ENCODE data around the gene VLDLR. TPM values are rescaled to one million over a fixed set of nuclear protein-coding genes. Genes with fewer than 3 reads are reported as not detected.

VLDLR gene
- 20.8 TPM for polyA plus RNA-seq (2013, experiment 1 of 2)
- polyA plus RNA-seq (2013, experiment 2 of 2) = 19.0 TPM

GRCh38 chr9:2621722-2622460 lies at the start of gene VLDLR:
Gene VLDLR (plus strand): TSS chr9:2621787. CDS start chr9:2622190, 403 bp downstream.
- Histone ChIP-seq H3K27ac (ENCODE audit: low read depth, low read length, severe bottlenecking) (peak within 1 kb of the TSS; percentile 74), H3K9me3 (ENCODE audit: control insufficient read depth, low read length) (no peaks in the 10 kb centered on the region), H3K4me1 (ENCODE audit: control insufficient read depth, insufficient read depth, low read length, poor library complexity, severe bottlenecking) (no peaks in the 10 kb centered on the region), H3K4me3 (ENCODE audit: extremely low read depth, insufficient read depth, low read length, poor library complexity, severe bottlenecking) (peak within 1 kb of the TSS; percentile 73), H3K36me3 (ENCODE audit: control insufficient read depth, insufficient read depth, low read length) (peaks cover 3% of the 10 kb centered on the region)
- 0% methylated on average over 10 to 48 of the region's 72 CpGs for WGBS, 2 experiments (ENCODE audit: insufficient coverage in 2 of 2)

GRCh38 chr9:2574203-2574602 lies 47.4 kb upstream of the VLDLR start:
- Histone ChIP-seq H3K36me3 (ENCODE audit: control insufficient read depth, insufficient read depth, low read length) (no peaks in the 10 kb centered on the region), H3K27ac (ENCODE audit: low read depth, low read length, severe bottlenecking) (no peak overlapping the region), H3K4me3 (ENCODE audit: extremely low read depth, insufficient read depth, low read length, poor library complexity, severe bottlenecking) (no peak overlapping the region), H3K9me3 (ENCODE audit: control insufficient read depth, low read length) (no peaks in the 10 kb centered on the region), H3K4me1 (ENCODE audit: control insufficient read depth, insufficient read depth, low read length, poor library complexity, severe bottlenecking) (peaks cover 8% of the 10 kb centered on the region)
- 96 to 100% methylated on average over 1 to 2 of the region's 3 CpGs for WGBS, 2 experiments (ENCODE audit: insufficient coverage in 2 of 2)

- WGBS, 2 experiments (ENCODE audit: insufficient coverage in 2 of 2) = 82% methylated on average over 2 of the region's 2 CpGs; no CpG with 5 or more reads in 1 of the 2 experiments
- Histone ChIP-seq H3K9me3 (ENCODE audit: control insufficient read depth, low read length) (no peaks in the 10 kb centered on the region), H3K36me3 (ENCODE audit: control insufficient read depth, insufficient read depth, low read length) (no peaks in the 10 kb centered on the region), H3K27ac (ENCODE audit: low read depth, low read length, severe bottlenecking) (no peak overlapping the region), H3K4me1 (ENCODE audit: control insufficient read depth, insufficient read depth, low read length, poor library complexity, severe bottlenecking) (no peaks in the 10 kb centered on the region), H3K4me3 (ENCODE audit: extremely low read depth, insufficient read depth, low read length, poor library complexity, severe bottlenecking) (no peak overlapping the region)
Observed at GRCh38 chr9:2576631-2577030, 45.0 kb upstream of the VLDLR start.

- Histone ChIP-seq H3K4me1 (ENCODE audit: control insufficient read depth, insufficient read depth, low read length, poor library complexity, severe bottlenecking) (no peaks in the 10 kb centered on the region), H3K9me3 (ENCODE audit: control insufficient read depth, low read length) (no peaks in the 10 kb centered on the region), H3K4me3 (ENCODE audit: extremely low read depth, insufficient read depth, low read length, poor library complexity, severe bottlenecking) (no peak overlapping the region), H3K36me3 (ENCODE audit: control insufficient read depth, insufficient read depth, low read length) (no peaks in the 10 kb centered on the region), H3K27ac (ENCODE audit: low read depth, low read length, severe bottlenecking) (no peak overlapping the region)
- WGBS, 2 experiments (ENCODE audit: insufficient coverage in 2 of 2) = 93 to 100% methylated on average over 6 to 12 of the region's 13 CpGs
Observed at GRCh38 chr9:2583308-2584013, 38.1 kb upstream of the VLDLR start.

DNA sequence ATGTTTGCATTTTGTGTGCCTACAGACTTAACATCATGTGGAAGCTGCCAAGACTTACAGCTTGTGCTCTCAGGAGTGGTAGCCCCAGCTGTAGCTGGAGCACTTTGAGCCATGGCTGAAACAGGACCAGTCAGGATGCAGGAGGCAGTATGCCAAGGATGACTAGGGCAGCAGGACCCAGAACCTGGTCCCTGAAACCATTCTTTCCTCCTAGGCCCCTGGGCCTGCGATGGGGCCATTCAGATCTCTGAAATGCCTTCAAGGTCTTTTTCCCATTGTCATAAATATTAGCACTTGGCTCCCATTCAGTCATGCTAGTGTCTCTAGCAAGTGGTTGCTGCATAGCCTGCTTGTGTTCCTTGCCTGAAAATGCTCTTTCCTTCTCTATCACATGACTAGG lies 29.6 kb upstream of the VLDLR start:
- WGBS, 2 experiments (ENCODE audit: insufficient coverage in 2 of 2) = 69 to 91% methylated on average over 1 of the region's 1 CpG
- Histone ChIP-seq H3K27ac (ENCODE audit: low read depth, low read length, severe bottlenecking) (no peak overlapping the region), H3K36me3 (ENCODE audit: control insufficient read depth, insufficient read depth, low read length) (no peaks in the 10 kb centered on the region), H3K4me1 (ENCODE audit: control insufficient read depth, insufficient read depth, low read length, poor library complexity, severe bottlenecking) (no peaks in the 10 kb centered on the region), H3K4me3 (ENCODE audit: extremely low read depth, insufficient read depth, low read length, poor library complexity, severe bottlenecking) (no peak overlapping the region), H3K9me3 (ENCODE audit: control insufficient read depth, low read length) (peaks cover 12% of the 10 kb centered on the region)

- Histone ChIP-seq H3K9me3 (ENCODE audit: control insufficient read depth, low read length) (peaks cover 12% of the 10 kb centered on the region), H3K4me1 (ENCODE audit: control insufficient read depth, insufficient read depth, low read length, poor library complexity, severe bottlenecking) (no peaks in the 10 kb centered on the region), H3K27ac (ENCODE audit: low read depth, low read length, severe bottlenecking) (no peak overlapping the region), H3K36me3 (ENCODE audit: control insufficient read depth, insufficient read depth, low read length) (no peaks in the 10 kb centered on the region), H3K4me3 (ENCODE audit: extremely low read depth, insufficient read depth, low read length, poor library complexity, severe bottlenecking) (no peak overlapping the region)
Observed at GRCh38 chr9:2593744-2594143, 27.8 kb upstream of the VLDLR start.

DNA sequence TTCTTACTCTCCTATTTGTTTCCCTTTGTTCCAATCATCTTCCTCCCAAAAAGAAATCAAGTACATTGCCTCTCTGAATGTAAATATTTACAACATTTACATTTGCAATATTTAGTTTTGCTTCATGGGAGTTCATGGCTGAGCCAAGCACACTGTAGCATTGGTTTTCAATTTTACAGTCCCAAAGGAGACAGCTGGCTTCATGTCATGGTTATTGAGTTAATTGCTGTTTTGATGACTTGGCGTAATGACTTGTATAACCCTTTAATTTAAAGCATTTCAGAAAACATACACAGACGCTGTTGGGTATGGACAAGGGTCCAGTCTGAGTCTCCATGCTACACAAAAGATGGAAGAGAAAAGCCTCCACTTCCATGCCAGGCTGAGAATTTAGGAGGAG lies 25.6 kb upstream of the VLDLR start:
- no CpG with 5 or more reads among the region's 2 CpGs for WGBS, 2 experiments (ENCODE audit: insufficient coverage in 2 of 2)

DNA sequence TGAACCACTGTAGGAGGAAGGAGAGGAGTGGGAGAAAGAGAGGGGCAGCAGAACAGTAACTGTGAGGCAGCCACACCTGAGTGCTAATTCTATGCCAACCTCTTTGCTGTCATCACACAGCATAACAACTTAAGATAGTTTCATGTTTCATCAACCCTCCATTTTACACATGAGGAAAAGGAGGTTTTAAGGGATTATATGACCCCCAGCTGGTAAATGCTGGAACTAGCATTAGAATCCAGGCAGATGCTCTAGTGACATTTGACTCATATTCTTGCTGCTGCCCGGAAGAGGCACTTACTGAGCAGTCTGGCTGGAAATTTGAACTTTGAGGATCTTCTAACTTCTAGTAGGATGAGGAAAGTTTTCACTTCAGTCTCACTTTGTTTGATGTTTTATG lies 24.1 kb upstream of the VLDLR start:
- Histone ChIP-seq H3K9me3 (ENCODE audit: control insufficient read depth, low read length) (no peaks in the 10 kb centered on the region), H3K4me1 (ENCODE audit: control insufficient read depth, insufficient read depth, low read length, poor library complexity, severe bottlenecking) (peaks cover 11% of the 10 kb centered on the region), H3K4me3 (ENCODE audit: extremely low read depth, insufficient read depth, low read length, poor library complexity, severe bottlenecking) (no peak overlapping the region), H3K36me3 (ENCODE audit: control insufficient read depth, insufficient read depth, low read length) (no peaks in the 10 kb centered on the region), H3K27ac (ENCODE audit: low read depth, low read length, severe bottlenecking) (no peak overlapping the region)
- 80 to 100% methylated on average over 1 of the region's 1 CpG for WGBS, 2 experiments (ENCODE audit: insufficient coverage in 2 of 2)

More for the DNA sequence above, 25.6 kb upstream of the VLDLR start:
- H3K4me3 ChIP-seq (ENCODE audit: extremely low read depth, insufficient read depth, low read length, poor library complexity, severe bottlenecking) = no peak overlapping the region
- H3K27ac ChIP-seq (ENCODE audit: low read depth, low read length, severe bottlenecking) = no peak overlapping the region
- H3K36me3 ChIP-seq (ENCODE audit: control insufficient read depth, insufficient read depth, low read length) = no peaks in the 10 kb centered on the region
- peaks cover 12% of the 10 kb centered on the region for H3K9me3 ChIP-seq (ENCODE audit: control insufficient read depth, low read length)
- peaks cover 11% of the 10 kb centered on the region for H3K4me1 ChIP-seq (ENCODE audit: control insufficient read depth, insufficient read depth, low read length, poor library complexity, severe bottlenecking)

DNA sequence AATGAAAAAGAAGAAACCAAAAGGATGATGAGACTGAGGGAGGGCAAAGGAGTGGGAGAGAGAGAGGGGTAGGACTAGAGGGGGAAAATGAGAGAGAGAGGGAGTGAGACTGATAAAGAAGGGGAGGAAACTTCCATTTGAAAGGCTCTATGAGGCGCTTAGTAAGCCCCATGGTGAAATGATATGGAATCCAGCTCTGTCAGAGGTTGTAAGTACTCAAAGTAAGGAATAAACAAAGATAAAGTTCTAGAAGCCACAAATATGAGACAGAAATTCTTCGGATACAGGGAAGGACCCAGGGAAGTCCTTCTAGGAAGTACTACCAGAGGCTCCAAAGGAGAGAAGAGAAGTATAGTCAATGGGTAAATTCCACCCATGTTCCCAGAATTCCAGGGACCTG lies 21.7 kb upstream of the VLDLR start:
- no peaks in the 10 kb centered on the region for H3K36me3 ChIP-seq (ENCODE audit: control insufficient read depth, insufficient read depth, low read length)
- 88 to 92% methylated on average over 1 to 2 of the region's 2 CpGs for WGBS, 2 experiments (ENCODE audit: insufficient coverage in 2 of 2)
- peaks cover 11% of the 10 kb centered on the region for H3K4me1 ChIP-seq (ENCODE audit: control insufficient read depth, insufficient read depth, low read length, poor library complexity, severe bottlenecking)
- H3K4me3 ChIP-seq (ENCODE audit: extremely low read depth, insufficient read depth, low read length, poor library complexity, severe bottlenecking) = no peak overlapping the region
- H3K9me3 ChIP-seq (ENCODE audit: control insufficient read depth, low read length) = no peaks in the 10 kb centered on the region
- H3K27ac ChIP-seq (ENCODE audit: low read depth, low read length, severe bottlenecking) = no peak overlapping the region

DNA sequence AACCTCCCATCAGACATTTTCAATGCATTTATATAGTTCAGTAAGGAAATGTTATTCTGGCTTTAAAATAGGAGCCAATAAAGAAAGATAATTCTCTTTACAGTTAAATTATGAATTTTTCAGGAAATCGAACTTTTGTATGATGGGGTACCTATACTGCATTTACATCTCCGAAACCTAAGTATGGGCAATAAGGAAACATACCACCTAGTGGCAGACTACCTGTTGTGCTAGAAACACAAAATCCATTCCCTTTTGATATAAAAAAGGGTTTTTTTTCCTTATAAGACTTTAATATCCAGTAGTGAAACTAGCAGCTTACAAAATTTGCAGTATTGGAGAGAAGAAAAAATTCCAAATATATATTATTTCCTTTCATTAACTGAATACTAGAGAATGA lies 21.3 kb upstream of the VLDLR start:
- no peaks in the 10 kb centered on the region for H3K9me3 ChIP-seq (ENCODE audit: control insufficient read depth, low read length)
- no CpG with 5 or more reads among the region's 2 CpGs for WGBS, 2 experiments (ENCODE audit: insufficient coverage in 2 of 2)
- no peak overlapping the region for H3K4me3 ChIP-seq (ENCODE audit: extremely low read depth, insufficient read depth, low read length, poor library complexity, severe bottlenecking)
- H3K27ac ChIP-seq (ENCODE audit: low read depth, low read length, severe bottlenecking) = no peak overlapping the region
- H3K4me1 ChIP-seq (ENCODE audit: control insufficient read depth, insufficient read depth, low read length, poor library complexity, severe bottlenecking) = peaks cover 11% of the 10 kb centered on the region
- no peaks in the 10 kb centered on the region for H3K36me3 ChIP-seq (ENCODE audit: control insufficient read depth, insufficient read depth, low read length)

Data from mesodermal cell (in vitro differentiated cells).